ENCODE results near the gene IRF2BP1.
A peak's percentile ranks its signal among the peaks of the same experiment; 100 is the strongest.

The IRF2BP1 gene, protein sequence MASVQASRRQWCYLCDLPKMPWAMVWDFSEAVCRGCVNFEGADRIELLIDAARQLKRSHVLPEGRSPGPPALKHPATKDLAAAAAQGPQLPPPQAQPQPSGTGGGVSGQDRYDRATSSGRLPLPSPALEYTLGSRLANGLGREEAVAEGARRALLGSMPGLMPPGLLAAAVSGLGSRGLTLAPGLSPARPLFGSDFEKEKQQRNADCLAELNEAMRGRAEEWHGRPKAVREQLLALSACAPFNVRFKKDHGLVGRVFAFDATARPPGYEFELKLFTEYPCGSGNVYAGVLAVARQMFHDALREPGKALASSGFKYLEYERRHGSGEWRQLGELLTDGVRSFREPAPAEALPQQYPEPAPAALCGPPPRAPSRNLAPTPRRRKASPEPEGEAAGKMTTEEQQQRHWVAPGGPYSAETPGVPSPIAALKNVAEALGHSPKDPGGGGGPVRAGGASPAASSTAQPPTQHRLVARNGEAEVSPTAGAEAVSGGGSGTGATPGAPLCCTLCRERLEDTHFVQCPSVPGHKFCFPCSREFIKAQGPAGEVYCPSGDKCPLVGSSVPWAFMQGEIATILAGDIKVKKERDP

DNA sequence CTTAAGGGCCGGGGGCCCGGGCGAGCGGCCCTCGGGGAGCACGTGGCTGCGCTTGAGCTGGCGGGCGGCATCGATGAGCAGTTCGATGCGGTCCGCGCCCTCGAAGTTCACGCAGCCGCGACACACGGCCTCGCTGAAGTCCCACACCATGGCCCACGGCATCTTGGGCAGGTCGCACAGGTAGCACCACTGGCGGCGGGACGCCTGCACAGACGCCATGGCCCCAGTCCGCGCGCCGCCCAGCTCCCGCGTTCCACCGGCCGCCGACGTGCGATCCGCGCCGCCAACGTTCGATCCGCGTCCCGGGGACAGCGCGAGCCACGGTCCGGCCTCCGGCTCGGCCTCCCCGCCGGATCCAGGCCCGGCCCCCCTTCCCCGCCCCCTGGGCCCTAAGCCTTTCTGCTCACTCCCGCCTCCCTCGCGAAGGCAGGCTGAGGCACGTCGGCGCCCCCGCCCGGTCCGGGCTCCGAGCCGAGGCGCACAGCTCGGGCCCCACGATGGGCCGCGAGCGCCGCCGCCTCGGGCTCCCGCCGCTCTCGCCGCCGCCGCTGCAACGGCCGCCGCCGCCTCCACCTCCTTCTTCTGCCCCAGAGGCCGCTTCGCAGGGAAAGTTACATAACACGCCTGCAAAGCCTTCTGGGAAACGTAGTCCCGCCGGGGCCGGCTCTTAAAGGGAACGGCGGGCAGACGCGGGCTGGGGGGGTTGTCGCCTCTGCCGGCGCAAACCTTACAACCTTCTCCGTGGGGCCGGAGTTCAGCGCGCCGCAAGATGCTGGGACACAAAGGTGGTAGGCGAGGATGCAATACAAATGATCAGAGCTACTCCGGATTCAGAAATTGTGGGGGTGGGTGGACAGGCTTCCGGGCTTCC lies at the start of gene IRF2BP1:
IRF2BP1 (minus strand) TSS at position 586 of the 871 bp plus-strand sequence; CDS start at position 219, 367 bp downstream.
- DNase-seq (ENCODE audit: low spot score): peak; percentile 91
- TF ChIP-seq CTCF (IDR thresholded peaks at IDR 0.05; ENCODE audit: borderline replicate concordance, control extremely low read depth, extremely low read depth, insufficient read depth, missing control alignments): peak; percentile 12
- in situ Hi-C loops (cut with MboI; ENCODE audit: low sequenced_read_pairs, unreplicated experiment): no loop called here

DNA sequence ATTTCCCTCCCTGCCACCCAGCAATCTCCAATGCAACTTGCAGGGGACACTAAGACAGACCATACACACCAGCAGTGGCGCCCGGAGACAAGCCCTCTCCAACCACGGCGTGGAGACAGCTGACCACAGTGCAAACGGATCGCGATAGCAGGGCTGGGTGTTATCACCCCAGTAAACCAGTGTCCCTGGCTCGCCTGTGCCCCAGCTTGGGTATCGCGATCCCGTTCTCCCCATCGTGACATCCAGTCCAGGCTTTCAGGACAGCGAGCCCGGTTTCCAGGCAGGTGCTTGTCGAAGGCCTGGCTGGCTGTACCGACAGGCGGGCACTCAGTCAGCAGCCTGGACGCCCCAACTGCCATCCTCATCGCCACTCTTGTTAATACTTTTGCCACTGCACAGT lies 49.3 kb upstream of the IRF2BP1 start:
- no peak for DNase-seq (ENCODE audit: low spot score)
- TF ChIP-seq CTCF (IDR thresholded peaks at IDR 0.05; ENCODE audit: borderline replicate concordance, control extremely low read depth, extremely low read depth, insufficient read depth, missing control alignments): no peak
- in situ Hi-C loops (cut with MboI; ENCODE audit: low sequenced_read_pairs, unreplicated experiment): no loop called here

- DNase-seq (ENCODE audit: low spot score): no peak
- TF ChIP-seq CTCF (IDR thresholded peaks at IDR 0.05; ENCODE audit: borderline replicate concordance, control extremely low read depth, extremely low read depth, insufficient read depth, missing control alignments): no peak
- in situ Hi-C loops (cut with MboI; ENCODE audit: low sequenced_read_pairs, unreplicated experiment): no loop called here
These were observed 48.8 kb upstream of the IRF2BP1 start for GRCh38 chr19:45934551-45935230.

- in situ Hi-C loops (cut with MboI; ENCODE audit: low sequenced_read_pairs, unreplicated experiment): no loop called here
- no peak for TF ChIP-seq CTCF (IDR thresholded peaks at IDR 0.05; ENCODE audit: borderline replicate concordance, control extremely low read depth, extremely low read depth, insufficient read depth, missing control alignments)
- no peak for DNase-seq (ENCODE audit: low spot score)
These were observed 47.8 kb upstream of the IRF2BP1 start for GRCh38 chr19:45933759-45934158.

DNA sequence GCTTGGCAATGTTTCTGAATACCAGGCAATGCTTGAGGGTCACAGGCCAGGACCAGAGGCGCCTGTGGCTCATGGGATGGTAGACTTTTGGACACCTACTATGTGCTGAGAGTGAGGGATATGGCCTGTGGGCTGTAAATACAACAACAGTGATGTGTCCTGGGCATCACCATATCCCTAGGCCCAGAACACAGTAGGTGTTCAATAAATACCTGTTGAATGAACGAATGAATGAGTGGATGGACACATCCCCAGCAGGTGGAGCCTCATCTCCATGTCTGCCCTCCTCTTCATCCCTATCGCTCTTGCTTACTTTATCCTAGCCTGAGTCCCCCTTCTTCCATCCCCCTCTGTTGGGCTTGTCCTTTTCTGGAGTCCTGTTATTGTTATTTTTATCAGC lies 45.1 kb upstream of the IRF2BP1 start:
- in situ Hi-C loops (cut with MboI; ENCODE audit: low sequenced_read_pairs, unreplicated experiment): no loop called here
- no peak for TF ChIP-seq CTCF (IDR thresholded peaks at IDR 0.05; ENCODE audit: borderline replicate concordance, control extremely low read depth, extremely low read depth, insufficient read depth, missing control alignments)
- no peak for DNase-seq (ENCODE audit: low spot score)

- no peak for TF ChIP-seq CTCF (IDR thresholded peaks at IDR 0.05; ENCODE audit: borderline replicate concordance, control extremely low read depth, extremely low read depth, insufficient read depth, missing control alignments)
- no peak for DNase-seq (ENCODE audit: low spot score)
- in situ Hi-C loops (cut with MboI; ENCODE audit: low sequenced_read_pairs, unreplicated experiment): no loop called here
These were observed 43.3 kb upstream of the IRF2BP1 start for GRCh38 chr19:45929247-45929646.

All from GM13976 (cell line).